LNCaP clone FGC (cell line): Measurements from ENCODE around the gene CFAP69.
A peak's percentile ranks its signal among the peaks of the same experiment; 100 is the strongest.
"Not testable (repeated sequence)": the region's sequence is repeated elsewhere in the genome, so short reads cannot be mapped to it uniquely, and the experiment has no call there.

Experiments used
- DNase-seq: peaks from one replicate; pipeline ENCODE4 v3.0.0-alpha.2; 2011; ENCODE audit warnings: low read depth
- H3K4me3 ChIP-seq: 2 replicates; pipeline ENCODE4 v1.5.1; 2011; ENCODE audit warnings: mild to moderate bottlenecking, low read depth, low read length, control low read depth
- CTCF ChIP-seq: IDR thresholded peaks from 2 replicates; pipeline ENCODE4 v1.5.1; 2012; ENCODE audit warnings: mild to moderate bottlenecking; ENCODE audit not compliant: control insufficient read depth, insufficient read depth; ENCODE audit errors: extremely low read depth

CFAP69 gene

GRCh38 chr7:90250601-90251303 lies 5.8 kb downstream of the CFAP69 start:
- no peak for TF ChIP-seq CTCF
- H3K4me3 ChIP-seq = peak overlapping the region; percentile 29; the same call in 1 of the 2 replicates
- DNase-seq = no peak

GRCh38 chr7:90251304-90251635 lies 6.3 kb downstream of the CFAP69 start:
- DNase-seq = peak; percentile 87
- no peak for TF ChIP-seq CTCF
- H3K4me3 ChIP-seq = peak overlapping the region; percentile 29; the same call in 1 of the 2 replicates

GRCh38 chr7:90256011-90256410 lies 11.0 kb downstream of the CFAP69 start:
- DNase-seq, H3K4me3 ChIP-seq: not testable (repeated sequence)

- H3K4me3 ChIP-seq = no peak overlapping the region
- no peak for TF ChIP-seq CTCF
- DNase-seq = no peak
These were observed 11.8 kb downstream of the CFAP69 start for GRCh38 chr7:90256778-90257177.

GRCh38 chr7:90261441-90261840 lies 16.5 kb downstream of the CFAP69 start:
- no peak overlapping the region for H3K4me3 ChIP-seq
- DNase-seq = no peak
- TF ChIP-seq CTCF = no peak

- no peak for DNase-seq
- no peak overlapping the region for H3K4me3 ChIP-seq
- TF ChIP-seq CTCF = peak; percentile 45; the same call in 1 of the 2 replicates
These were observed 17.5 kb downstream of the CFAP69 start for GRCh38 chr7:90262438-90262837.

GRCh38 chr7:90266808-90267207 lies 21.8 kb downstream of the CFAP69 start:
- no peak overlapping the region for H3K4me3 ChIP-seq

More at GRCh38 chr7:90266808-90267207, 21.8 kb downstream of the CFAP69 start:
- no peak for DNase-seq
- TF ChIP-seq CTCF = no peak
